K562 (cell line): Measurements from ENCODE around the gene PTPRG. TPM values are rescaled to one million over a fixed set of nuclear protein-coding genes. Genes with fewer than 3 reads are reported as not detected.

ENCODE experiments used
- ATAC-seq: fragments of 200-7000 bp; cut with Tn5 transposase; 3 replicates; pipeline ENCODE4 v1.9.1; 2020; ENCODE audit warnings: moderate library complexity
- BruUV-seq: library from RNA; stranded (reverse); fragments of 400-500 nt; replicated peaks from 2 replicates; lab custom pipeline; 2021; lab: Mats Ljungman, UMichigan
- CTCF ChIA-PET: fragments of 300-600 bp; formaldehyde crosslinking; extraction: SDS; loops from one replicate; lab custom pipeline; 2021; ENCODE audit warnings: low intra/inter-chr PET ratio; lab: Yijun Ruan, JAX
- POLR2A ChIA-PET: fragments of 300-600, 350-650 bp; sonication (Branson Sonifier 250); formaldehyde crosslinking; extraction: SDS; loops from one replicate; lab custom pipeline; 2021; ENCODE audit warnings: antibody characterized with exemption, inconsistent platforms; lab: Yijun Ruan, JAX
- DNase-seq, 4 experiments: peaks; one replicate each; pipeline versions ENCODE4 v3.0.0 to v3.0.0-alpha.2; 2011 to 2018; ENCODE audit warnings: low spot score in 3 of 4, mixed read lengths in 3 of 4; ENCODE audit errors: extremely low read depth in 1 of 4
- FAIRE-seq: peaks from 2 replicates; lab custom pipeline; 2011; peaks lifted over from hg19 to GRCh38; lab: Jason Lieb, UNC
- H2AFZ ChIP-seq: 2 replicates; pipeline ENCODE4 v1.6.0; 2011; ENCODE audit warnings: low read depth, low read length, control low read depth, inconsistent platforms
- H3K27ac ChIP-seq: fragments of 200-600 bp; 3 replicates; pipeline ENCODE4 v1.8.0; 2011; ENCODE audit warnings: low read depth, mild to moderate bottlenecking, control low read depth, inconsistent platforms, low read length, moderate library complexity, mixed read lengths; ENCODE audit errors: extremely low read depth
- H3K27me3 ChIP-seq, 2 experiments: fragments of 300-600 bp in 1 of 2; 2 replicates in 1 of 2; 3 replicates in 1 of 2; pipeline versions ENCODE4 v1.6.0 to v1.8.0; 2011; ENCODE audit warnings: inconsistent platforms in 2 of 2, low read length in 2 of 2, mild to moderate bottlenecking in 1 of 2, mixed read lengths in 1 of 2, moderate library complexity in 1 of 2; ENCODE audit not compliant: control insufficient read depth in 2 of 2, insufficient read depth in 2 of 2
- H3K36me3 ChIP-seq: fragments of 300-600 bp; 3 replicates; pipeline ENCODE4 v1.8.0; 2011; ENCODE audit warnings: mild to moderate bottlenecking, low read length, inconsistent platforms; ENCODE audit not compliant: control insufficient read depth, insufficient read depth
- H3K4me1 ChIP-seq, 2 experiments: fragments of 200-600 bp in 1 of 2; replicated peaks in 1 of 2; 2 replicates in 1 of 2; 3 replicates in 1 of 2; pipeline versions ENCODE4 v1.5.1 to v1.8.0; 2011; ENCODE audit warnings: inconsistent platforms in 2 of 2, low read length in 2 of 2, mild to moderate bottlenecking in 1 of 2, mixed read lengths in 1 of 2, moderate library complexity in 1 of 2; ENCODE audit not compliant: control insufficient read depth in 2 of 2, insufficient read depth in 2 of 2
- H3K4me2 ChIP-seq: 2 replicates; pipeline ENCODE4 v1.6.1; 2011; ENCODE audit warnings: low read length, control low read depth, inconsistent platforms, mixed read lengths; ENCODE audit not compliant: insufficient read depth
- H3K4me3 ChIP-seq: fragments of 200-600 bp; sonication (generic), shearing (Covaris generic); 2 replicates; pipeline ENCODE4 v1.5.1; 2016; ENCODE audit warnings: control low read depth, inconsistent platforms
- H3K79me2 ChIP-seq: fragments of 200-600 bp; 3 replicates; pipeline ENCODE4 v1.8.0; 2011; ENCODE audit warnings: low read length, inconsistent platforms; ENCODE audit not compliant: control insufficient read depth, insufficient read depth
- H3K9ac ChIP-seq, 2 experiments: 2 replicates each; pipeline versions ENCODE4 v1.6.0 to v1.6.1; 2011; ENCODE audit warnings: low read depth in 2 of 2, low read length in 2 of 2, control low read depth in 1 of 2, inconsistent platforms in 1 of 2, mild to moderate bottlenecking in 1 of 2, mixed read lengths in 1 of 2; ENCODE audit not compliant: insufficient read depth in 1 of 2
- H3K9me1 ChIP-seq: one replicate; pipeline ENCODE4 v1.6.0; 2011; ENCODE audit warnings: inconsistent platforms, mild to moderate bottlenecking, low read length, moderate library complexity; ENCODE audit not compliant: control insufficient read depth, insufficient read depth
- H3K9me3 ChIP-seq: replicated peaks from 2 replicates; pipeline ENCODE4 v1.5.1; 2011; ENCODE audit warnings: low read depth, low read length, inconsistent platforms; ENCODE audit not compliant: control insufficient read depth, insufficient read depth
- H4K20me1 ChIP-seq: replicated peaks from 2 replicates; pipeline ENCODE4 v1.6.1; 2011; ENCODE audit warnings: low read length, inconsistent platforms, mixed read lengths; ENCODE audit not compliant: control insufficient read depth, insufficient read depth
- CC2D1A ChIP-seq: fragments of 450-650 bp; IDR thresholded peaks from 2 replicates; pipeline ENCODE4 v1.6.1; 2017; ENCODE audit warnings: mild to moderate bottlenecking
- E2F4 ChIP-seq: sonication (generic); formaldehyde crosslinking; IDR thresholded peaks from 2 replicates; pipeline ENCODE4 v1.8.0; 2022; ENCODE audit warnings: mild to moderate bottlenecking, low read depth, missing genetic modification reagents
- E2F6 ChIP-seq, 2 experiments: IDR thresholded peaks; 2 replicates each; pipeline ENCODE4 v1.6.1; 2011; ENCODE audit warnings: borderline replicate concordance in 1 of 2, control low read depth in 1 of 2, low read depth in 1 of 2, low read length in 1 of 2, mild to moderate bottlenecking in 1 of 2, mixed read lengths in 1 of 2, moderate library complexity in 1 of 2; ENCODE audit not compliant: insufficient read depth in 1 of 2, insufficient read length in 1 of 2, poor library complexity in 1 of 2, severe bottlenecking in 1 of 2; ENCODE audit errors: extremely low read depth in 1 of 2
- EP400 ChIP-seq: fragments of 450-650 bp; IDR thresholded peaks from 2 replicates; pipeline ENCODE4 v1.6.1; 2017; ENCODE audit warnings: antibody characterized with exemption, mild to moderate bottlenecking, moderate library complexity
- HMGXB4 ChIP-seq: sonication (generic); formaldehyde crosslinking; IDR thresholded peaks from 2 replicates; pipeline ENCODE4 v1.8.1; 2023; ENCODE audit warnings: mild to moderate bottlenecking, missing genetic modification reagents
- L3MBTL2 ChIP-seq: fragments of 450-650 bp; IDR thresholded peaks from 2 replicates; pipeline ENCODE4 v1.6.1; 2016; ENCODE audit warnings: mild to moderate bottlenecking, moderate library complexity
- RB1 ChIP-seq: fragments of 450-650 bp; IDR thresholded peaks from 2 replicates; pipeline ENCODE4 v1.6.1; 2017; ENCODE audit warnings: low read depth, mild to moderate bottlenecking
- ZC3H11A ChIP-seq: IDR thresholded peaks from 2 replicates; pipeline ENCODE4 v1.6.1; 2012; ENCODE audit warnings: low read depth, low read length, improper control_type of control experiment
- ZNF12 ChIP-seq: sonication (generic); formaldehyde crosslinking; IDR thresholded peaks from 2 replicates; pipeline ENCODE4 v1.4.0; 2020; ENCODE audit warnings: mild to moderate bottlenecking, missing genetic modification reagents
- ZNF76 ChIP-seq: fragments of 250-450 bp; sonication (Bioruptor Pico); IDR thresholded peaks from 2 replicates; pipeline ENCODE4 v1.4.0; 2020; ENCODE audit warnings: mild to moderate bottlenecking, moderate library complexity, borderline replicate concordance
- WGBS: fragments of 100-300 bp; shearing (Covaris generic); methylation state at CpG from one replicate; pipeline ENCODE4 v1.1.6; 2016; ENCODE audit warnings: low coverage, mixed read lengths; ENCODE audit not compliant: insufficient coverage; ENCODE audit errors: missing lambda C conversion rate; 5-methylcytosine and 5-hydroxymethylcytosine counted together
- in situ Hi-C: fragments of 300-500 bp; cut with MboI; formaldehyde crosslinking; loops from 4 replicates; pipeline ENCODE4 v1.15.0; 2018; ENCODE audit warnings: inconsistent platforms, mixed read lengths
- intact Hi-C: fragments of 100-400 bp; cut with micrococcal nuclease; formaldehyde crosslinking; loops from 2 replicates; pipeline ENCODE4 v1.14.2; 2022
- polyA plus RNA-seq, 8 experiments: library from polyadenylated mRNA; depleted of rRNA in 4 of 8; stranded (reverse) in 5 of 8; unstranded in 3 of 8; fragments of >200 nt; fragmentation: Nextera tagmentation in 2 of 8; fragmentation: Illumina TruSeq in 1 of 8; extraction: Ambion mirVana in 2 of 8; extraction: Trizol in 1 of 8; gene quantifications; 2 replicates each; pipeline versions ENCODE4 v1.2.1 to v1.2.3, GENCODE V29; 2011 to 2014; ENCODE audit warnings: inconsistent platforms in 1 of 8, missing spikeins in 1 of 8
- total RNA-seq, 7 experiments: library from RNA; depleted of rRNA in 6 of 7; stranded (reverse); fragments of >200 nt in 6 of 7; fragmentation: Illumina TruSeq in 2 of 7; extraction: Trizol in 2 of 7; gene quantifications; 2 replicates each; pipeline versions ENCODE4 v1.2.1 to v1.2.3, GENCODE V29; 2011 to 2021; ENCODE audit warnings: low replicate concordance in 1 of 7

The PTPRG gene
- total and polyA plus RNA-seq, 9 of the 15 experiments (the other 6 are each of a cell fraction or from before 2014, with no cell fraction given), result 0.16 TPM; not detected in 8

- Histone ChIP-seq H3K9me1 (no peaks in the 10 kb centered on the region), H3K4me2 (no peak overlapping the region), H4K20me1 (no peaks in the 10 kb centered on the region), H3K9me3 (no peaks in the 10 kb centered on the region), H3K27ac (no peak overlapping the region), H2AFZ (no peak overlapping the region), H3K79me2 (no peaks in the 10 kb centered on the region), H3K36me3 (no peaks in the 10 kb centered on the region), H3K27me3 (no peaks in the 10 kb centered on the region), H3K4me3 (no peak overlapping the region), H3K9ac (no peak overlapping the region), H3K4me1 (no peaks in the 10 kb centered on the region)
- no peak for FAIRE-seq
- WGBS, result 6% methylated on average over 3 of the region's 3 CpGs
- DNase-seq, result no peak
- in situ Hi-C loops (no loop called here), intact Hi-C loops (no loop called here)
- CTCF ChIA-PET, result no interaction called here
- no peak for ATAC-seq
- no peak for TF ChIP-seq ZNF12
- no peak for TF ChIP-seq ZNF76
- no peak for TF ChIP-seq EP400
- TF ChIP-seq CC2D1A, result no peak
- no peak for TF ChIP-seq RB1
- no peak for TF ChIP-seq E2F6 (IDR thresholded peaks at IDR 0.05; ENCODE audit: borderline replicate concordance in 1 of 2, extremely low read depth in 1 of 2, insufficient read depth in 1 of 2, insufficient read length in 1 of 2, low read depth in 1 of 2, low read length in 1 of 2, poor library complexity in 1 of 2, severe bottlenecking in 1 of 2)
- no peak for TF ChIP-seq ZC3H11A
- TF ChIP-seq HMGXB4 (CRISPR knock-in tag), result no peak
- TF ChIP-seq L3MBTL2, result no peak
- TF ChIP-seq E2F4 (CRISPR knock-in tag), result no peak
- BruUV-seq, result no TSS peak
- POLR2A ChIA-PET, result no interaction called here
These were observed 423.6 kb downstream of the PTPRG start for GRCh38 chr3:61985020-61985419.
